Astrocyte of the cerebellum (primary cell): Measurements from ENCODE around the gene EML1.

Source experiments
- DNase-seq: peaks from one replicate; pipeline ENCODE4 v3.0.0-alpha.2; 2011; ENCODE audit warnings: low read depth
- H3K4me3 ChIP-seq: 2 replicates; pipeline ENCODE4 v1.5.1; 2011; ENCODE audit warnings: mild to moderate bottlenecking, low read depth, low read length, moderate library complexity
- in situ Hi-C: cut with HindIII; loops from 2 replicates; pipeline ENCODE4 v1.10.0; 2017; ENCODE audit warnings: low sequenced_read_pairs
- TF ChIP-seq, protein P1 (sequence below): IDR thresholded peaks from 2 replicates; pipeline ENCODE4 v1.5.1; 2012; ENCODE audit warnings: low read length, low read depth, moderate library complexity, mild to moderate bottlenecking; ENCODE audit errors: missing control alignments

Gene EML1

DNA sequence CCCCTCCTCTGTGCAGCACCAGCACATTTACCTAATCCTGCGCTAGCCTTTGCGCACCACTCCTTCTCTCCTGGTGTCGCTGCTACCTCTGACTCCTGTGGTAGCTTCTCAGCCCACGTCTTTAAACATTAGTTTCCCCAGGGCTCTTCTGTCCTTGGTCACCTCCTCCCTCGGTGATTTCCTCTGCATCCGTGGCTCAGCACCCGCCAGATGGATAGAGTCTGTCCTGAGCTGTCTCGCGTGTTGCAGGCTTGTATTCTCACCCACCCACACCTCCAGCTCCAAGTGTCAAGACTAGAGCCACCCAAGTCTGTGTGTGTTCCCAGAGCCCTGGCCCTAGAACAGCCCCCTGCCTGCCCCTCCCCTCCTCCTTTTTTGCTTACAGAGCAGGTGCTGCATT lies 83.2 kb downstream of the EML1 start:
- no peak for DNase-seq
- TF ChIP-seq, protein P1, sequence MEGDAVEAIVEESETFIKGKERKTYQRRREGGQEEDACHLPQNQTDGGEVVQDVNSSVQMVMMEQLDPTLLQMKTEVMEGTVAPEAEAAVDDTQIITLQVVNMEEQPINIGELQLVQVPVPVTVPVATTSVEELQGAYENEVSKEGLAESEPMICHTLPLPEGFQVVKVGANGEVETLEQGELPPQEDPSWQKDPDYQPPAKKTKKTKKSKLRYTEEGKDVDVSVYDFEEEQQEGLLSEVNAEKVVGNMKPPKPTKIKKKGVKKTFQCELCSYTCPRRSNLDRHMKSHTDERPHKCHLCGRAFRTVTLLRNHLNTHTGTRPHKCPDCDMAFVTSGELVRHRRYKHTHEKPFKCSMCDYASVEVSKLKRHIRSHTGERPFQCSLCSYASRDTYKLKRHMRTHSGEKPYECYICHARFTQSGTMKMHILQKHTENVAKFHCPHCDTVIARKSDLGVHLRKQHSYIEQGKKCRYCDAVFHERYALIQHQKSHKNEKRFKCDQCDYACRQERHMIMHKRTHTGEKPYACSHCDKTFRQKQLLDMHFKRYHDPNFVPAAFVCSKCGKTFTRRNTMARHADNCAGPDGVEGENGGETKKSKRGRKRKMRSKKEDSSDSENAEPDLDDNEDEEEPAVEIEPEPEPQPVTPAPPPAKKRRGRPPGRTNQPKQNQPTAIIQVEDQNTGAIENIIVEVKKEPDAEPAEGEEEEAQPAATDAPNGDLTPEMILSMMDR: no peak
- in situ Hi-C loops: loop anchor here (5.0 to 10.0 kb wide), 3 partner anchors 44 to 122 kb away; no protein-coding TSS in a partner anchor
- H3K4me3 ChIP-seq: no peak overlapping the region

DNA sequence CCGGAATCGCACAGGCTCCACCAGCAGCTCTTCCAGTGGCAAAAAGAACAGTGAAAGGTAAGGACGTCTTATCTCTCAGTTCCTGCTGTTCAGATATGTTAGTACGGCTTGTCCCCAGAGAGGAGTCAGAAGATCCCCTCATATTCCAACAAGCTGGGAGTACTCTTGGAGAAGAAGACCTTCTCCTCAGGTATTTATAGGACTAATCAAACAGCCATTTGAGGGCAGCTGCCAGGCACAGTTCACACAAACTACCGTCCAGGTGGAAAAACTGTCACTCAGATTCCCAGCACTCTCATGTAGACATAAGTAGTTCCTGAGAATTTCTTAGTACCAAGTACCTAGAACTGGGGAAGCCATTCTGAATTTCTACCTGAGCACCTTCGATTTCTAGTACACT lies 85.3 kb downstream of the EML1 start:
- DNase-seq: no peak
- no peak overlapping the region for H3K4me3 ChIP-seq
- in situ Hi-C loops: loop anchor here (5.0 to 10.0 kb wide), 3 partner anchors 46 to 124 kb away; no protein-coding TSS in a partner anchor
- TF ChIP-seq, protein P1: no peak

DNA sequence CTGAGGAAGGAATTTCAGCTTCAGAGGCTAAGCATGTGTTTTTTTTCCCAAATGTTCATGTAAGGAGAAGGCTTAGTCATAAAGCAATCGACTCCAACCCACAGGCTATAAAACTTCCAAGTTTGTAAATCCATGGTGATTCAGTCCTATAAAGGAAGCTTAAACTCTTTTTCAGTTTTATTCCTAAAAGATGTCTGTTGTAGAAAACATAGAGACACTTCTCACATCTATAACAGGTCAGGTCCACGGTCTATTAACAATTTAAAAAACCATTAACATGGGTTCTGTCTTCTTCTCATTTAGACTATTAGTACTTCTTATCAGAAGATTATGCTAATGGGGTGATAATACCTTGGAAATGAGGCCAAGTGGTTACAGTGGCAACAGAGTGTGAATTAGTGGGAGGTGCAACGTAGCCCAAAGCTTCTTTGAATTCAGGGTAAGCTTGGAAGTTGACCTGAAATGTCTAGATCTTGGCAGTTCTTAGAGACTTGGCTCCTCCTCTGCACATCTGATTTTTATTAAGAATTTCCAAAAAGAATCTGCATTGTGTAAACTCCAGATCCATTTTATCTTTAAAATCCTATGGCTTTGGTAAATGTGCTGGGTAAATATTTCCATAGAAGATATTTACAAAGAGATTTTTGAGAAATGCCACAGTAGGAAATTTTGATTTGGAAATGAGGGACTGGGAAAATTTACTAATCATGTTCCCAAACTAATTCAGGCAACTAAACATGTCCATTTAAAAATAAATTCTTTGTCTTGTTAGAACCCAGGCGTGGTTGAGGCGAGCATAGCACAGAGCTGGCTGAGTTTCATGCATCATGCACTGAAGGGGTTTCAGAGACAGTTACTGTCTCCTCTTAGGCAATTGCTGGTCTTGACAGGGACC lies 86.4 kb downstream of the EML1 start:
- TF ChIP-seq, protein P1: no peak
- peak; percentile 60 for DNase-seq
- in situ Hi-C loops: loop anchor here (5.0 to 10.0 kb wide), 3 partner anchors 47 to 125 kb away; no protein-coding TSS in a partner anchor
- H3K4me3 ChIP-seq: no peak overlapping the region

DNA sequence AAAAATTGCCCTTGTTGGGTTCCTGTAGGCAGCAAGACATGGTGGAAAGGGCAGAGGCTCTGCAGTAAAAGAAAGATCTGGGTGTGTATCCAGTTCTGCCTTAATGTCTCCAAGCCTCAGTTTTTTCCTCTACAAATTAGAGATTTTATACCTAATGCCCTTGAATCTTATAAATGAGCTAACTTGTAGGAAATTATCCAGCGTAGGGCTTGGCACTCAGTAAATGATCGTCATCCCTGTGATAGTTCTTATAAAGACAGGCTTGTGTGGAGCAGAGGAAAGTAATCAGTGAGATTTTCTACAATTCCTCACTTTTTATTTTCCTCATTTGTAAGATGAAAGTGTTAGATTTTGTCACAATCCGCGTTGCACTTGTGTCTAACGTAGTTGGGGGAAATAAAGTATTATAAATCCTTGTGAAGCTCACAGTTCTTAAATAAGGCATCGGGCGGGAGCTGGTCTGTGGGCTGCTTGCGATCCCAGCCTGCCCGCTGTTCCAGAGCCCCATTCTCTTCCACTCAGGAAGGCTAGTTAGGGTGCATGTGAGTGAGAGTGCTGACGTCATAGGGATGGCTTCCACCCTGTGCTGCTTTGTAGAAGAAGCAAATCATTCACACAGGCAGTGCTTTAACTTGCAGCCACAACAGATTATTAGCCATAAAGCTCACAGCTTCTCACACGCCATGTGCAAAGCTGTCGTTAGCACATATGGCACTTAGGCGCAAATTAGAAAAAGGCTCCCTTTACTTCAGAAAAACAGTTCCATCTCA lies 87.6 kb downstream of the EML1 start:
- TF ChIP-seq, protein P1: no peak
- DNase-seq: no peak
- no peak overlapping the region for H3K4me3 ChIP-seq
- in situ Hi-C loops: no loop called here

DNA sequence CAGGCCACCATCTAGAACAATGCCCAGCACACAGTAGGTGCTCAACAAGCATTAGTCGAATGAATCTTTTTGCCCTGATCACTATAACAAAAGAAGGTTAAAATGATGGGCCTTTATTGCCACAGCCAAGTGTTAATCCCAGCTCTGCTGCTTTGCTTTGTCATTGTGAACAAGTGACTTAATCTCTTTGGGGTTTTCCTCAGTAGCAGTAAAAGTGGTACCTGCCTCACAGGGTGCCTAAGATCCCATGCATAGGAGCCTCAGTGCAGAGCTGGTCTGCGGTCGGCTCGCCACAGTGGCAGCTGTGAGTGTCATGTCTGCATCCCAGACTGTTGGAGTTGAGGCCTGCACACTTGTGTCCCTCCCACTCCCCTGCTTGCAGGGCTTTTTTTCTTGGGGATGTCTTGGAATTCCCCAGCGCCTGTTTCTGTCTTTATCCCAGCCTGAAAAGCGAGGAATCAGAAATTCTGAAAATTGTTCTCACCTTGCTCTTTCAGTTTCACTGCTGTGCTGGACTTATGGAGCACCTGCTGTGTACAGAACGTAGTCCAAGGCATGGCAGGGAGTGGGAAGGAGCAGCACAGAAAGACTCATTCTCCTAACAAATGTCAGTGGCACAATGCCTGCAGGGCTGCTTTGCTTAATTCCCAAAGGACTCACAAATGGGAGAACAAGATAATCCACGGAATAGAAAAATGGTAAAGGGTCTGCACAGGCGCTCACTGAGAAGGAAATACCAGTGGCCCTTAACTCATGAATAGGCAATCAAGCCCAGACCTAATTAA lies 90.8 kb downstream of the EML1 start:
- TF ChIP-seq, protein P1: no peak
- no peak overlapping the region for H3K4me3 ChIP-seq
- in situ Hi-C loops: no loop called here
- DNase-seq: no peak
